Neural progenitor cell (in vitro differentiated cells): ENCODE results near the gene COL8A2.

Source experiments
- CTCF ChIP-seq: fragments of 200-600 bp; sonication (generic); IDR thresholded peaks from 2 replicates; pipeline ENCODE4 v1.5.1; 2017; ENCODE audit warnings: antibody characterized with exemption, mild to moderate bottlenecking
- EZH2 ChIP-seq: fragments of 200-600 bp; sonication (generic); IDR thresholded peaks from 2 replicates; pipeline ENCODE4 v1.6.1; 2017; ENCODE audit warnings: antibody characterized with exemption, mild to moderate bottlenecking, moderate library complexity
- EZH2phosphoT487 ChIP-seq: fragments of 200-600 bp; sonication (generic); IDR thresholded peaks from 2 replicates; pipeline ENCODE4 v1.6.1; 2017; ENCODE audit warnings: antibody characterized with exemption

GRCh38 chr1:36166136-36166535, 41.1 kb upstream of the COL8A2 start:
- TF ChIP-seq CTCF (no peak), EZH2phosphoT487 (no peak), EZH2 (no peak)
